ENCODE results near the gene CHRNB1. TPM values are rescaled to one million over a fixed set of nuclear protein-coding genes. Genes with fewer than 3 reads are reported as not detected.

CHRNB1 gene
- total RNA-seq, 1 donor from 2014 or later: 16.4 TPM

DNA sequence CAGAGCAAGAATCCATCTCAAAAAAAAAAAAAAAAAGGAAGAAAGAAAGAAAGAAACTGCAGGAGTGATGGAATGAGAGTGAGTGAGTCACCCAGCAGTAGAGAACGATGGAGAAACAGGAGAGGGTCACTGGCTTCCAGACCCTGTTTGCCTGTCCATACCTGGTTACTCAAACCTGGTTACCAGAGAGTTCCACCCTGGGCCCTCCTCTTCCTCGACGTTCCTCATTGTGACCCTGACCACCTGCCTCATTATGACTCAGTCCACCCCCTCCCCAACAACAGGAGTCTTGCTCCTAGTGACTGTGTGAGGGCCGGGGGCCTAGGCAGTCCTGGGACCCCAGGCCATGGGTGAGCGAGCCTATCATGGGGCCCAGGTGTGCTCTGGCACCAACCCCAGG is 16.3 kb upstream of the CHRNB1 start, which contains the start of gene SPEM3:
Gene SPEM3, plus strand, starts transcription at position 301 of the 400 bp plus-strand sequence. Its CDS starts 46 bp downstream, at position 347.
- Mint-ChIP-seq H3K27me3 (no peaks in the 10 kb centered on the region), H3K9me3 (no peaks in the 10 kb centered on the region), H3K4me1 (ENCODE audit: unreplicated experiment) (no peaks in the 10 kb centered on the region), H3K36me3 (no peaks in the 10 kb centered on the region), H3K4me3 (no peak within 1 kb of the TSS), H3K27ac (no peak within 1 kb of the TSS)
- no peak for DNase-seq (ENCODE audit: extremely low spot score, unreplicated experiment)
- TF ChIP-seq, protein P1, sequence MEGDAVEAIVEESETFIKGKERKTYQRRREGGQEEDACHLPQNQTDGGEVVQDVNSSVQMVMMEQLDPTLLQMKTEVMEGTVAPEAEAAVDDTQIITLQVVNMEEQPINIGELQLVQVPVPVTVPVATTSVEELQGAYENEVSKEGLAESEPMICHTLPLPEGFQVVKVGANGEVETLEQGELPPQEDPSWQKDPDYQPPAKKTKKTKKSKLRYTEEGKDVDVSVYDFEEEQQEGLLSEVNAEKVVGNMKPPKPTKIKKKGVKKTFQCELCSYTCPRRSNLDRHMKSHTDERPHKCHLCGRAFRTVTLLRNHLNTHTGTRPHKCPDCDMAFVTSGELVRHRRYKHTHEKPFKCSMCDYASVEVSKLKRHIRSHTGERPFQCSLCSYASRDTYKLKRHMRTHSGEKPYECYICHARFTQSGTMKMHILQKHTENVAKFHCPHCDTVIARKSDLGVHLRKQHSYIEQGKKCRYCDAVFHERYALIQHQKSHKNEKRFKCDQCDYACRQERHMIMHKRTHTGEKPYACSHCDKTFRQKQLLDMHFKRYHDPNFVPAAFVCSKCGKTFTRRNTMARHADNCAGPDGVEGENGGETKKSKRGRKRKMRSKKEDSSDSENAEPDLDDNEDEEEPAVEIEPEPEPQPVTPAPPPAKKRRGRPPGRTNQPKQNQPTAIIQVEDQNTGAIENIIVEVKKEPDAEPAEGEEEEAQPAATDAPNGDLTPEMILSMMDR (conservative IDR thresholded peaks at IDR 0.05): no peak

DNA sequence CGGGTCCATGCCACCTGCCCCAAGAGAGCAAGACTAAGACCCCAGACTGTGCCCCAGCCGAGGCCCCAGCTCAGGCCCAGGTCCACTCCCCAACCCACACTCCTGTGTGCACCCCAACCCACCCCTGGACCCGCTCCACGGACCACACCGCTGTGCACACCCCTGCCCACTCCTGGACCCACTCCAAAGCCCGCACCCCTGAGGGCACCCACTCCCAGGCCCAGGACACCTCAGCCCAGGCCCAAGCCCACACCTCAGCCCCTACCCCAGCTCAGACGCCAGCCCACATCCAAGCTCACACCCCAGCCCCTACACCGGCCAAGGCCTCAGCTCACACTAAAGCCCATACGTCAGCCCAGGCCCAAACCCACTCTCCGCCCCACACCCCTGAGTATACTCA is 15.1 kb upstream of the CHRNB1 start:
- no peaks in the 10 kb centered on the region for H3K4me1 Mint-ChIP-seq (ENCODE audit: unreplicated experiment)
- H3K9me3 Mint-ChIP-seq: no peaks in the 10 kb centered on the region
- no peak for DNase-seq (ENCODE audit: extremely low spot score, unreplicated experiment)
- H3K27me3 Mint-ChIP-seq: no peaks in the 10 kb centered on the region
- no peak overlapping the region for H3K4me3 Mint-ChIP-seq
- TF ChIP-seq, protein P1 (conservative IDR thresholded peaks at IDR 0.05): no peak
- H3K36me3 Mint-ChIP-seq: no peaks in the 10 kb centered on the region
- H3K27ac Mint-ChIP-seq: no peak overlapping the region

DNA sequence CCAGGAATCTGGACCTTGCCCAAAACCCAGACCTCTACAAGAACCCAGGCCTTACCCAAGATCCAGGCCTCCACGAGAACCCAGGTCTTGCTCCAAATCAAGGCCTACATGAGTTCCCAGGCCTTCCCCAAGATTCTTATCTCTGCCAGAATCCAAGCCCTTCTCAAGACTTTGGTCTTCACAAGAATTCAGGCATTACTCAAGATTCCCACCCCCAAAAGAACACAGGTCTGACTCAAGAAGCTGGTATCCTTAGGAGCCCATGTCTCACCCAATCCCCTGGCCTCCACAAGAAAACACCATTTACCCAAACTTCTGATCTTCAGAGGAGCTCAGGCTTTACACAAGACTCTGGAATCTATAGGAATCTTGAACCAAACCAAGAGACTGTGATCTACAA is 13.6 kb upstream of the CHRNB1 start:
- H3K27ac Mint-ChIP-seq: no peak overlapping the region
- H3K9me3 Mint-ChIP-seq: no peaks in the 10 kb centered on the region
- no peak overlapping the region for H3K4me3 Mint-ChIP-seq
- H3K27me3 Mint-ChIP-seq: peaks cover 11% of the 10 kb centered on the region
- no peaks in the 10 kb centered on the region for H3K36me3 Mint-ChIP-seq
- H3K4me1 Mint-ChIP-seq (ENCODE audit: unreplicated experiment): peaks cover 8% of the 10 kb centered on the region
- no peak for DNase-seq (ENCODE audit: extremely low spot score, unreplicated experiment)
- TF ChIP-seq, protein P1 (conservative IDR thresholded peaks at IDR 0.05): no peak

GRCh38 chr17:7432296-7432695 is 12.6 kb upstream of the CHRNB1 start:
- no peak overlapping the region for H3K4me3 Mint-ChIP-seq
- peaks cover 18% of the 10 kb centered on the region for H3K27me3 Mint-ChIP-seq
- TF ChIP-seq, protein P1 (conservative IDR thresholded peaks at IDR 0.05): no peak
- H3K27ac Mint-ChIP-seq: no peak overlapping the region
- peaks cover 8% of the 10 kb centered on the region for H3K4me1 Mint-ChIP-seq (ENCODE audit: unreplicated experiment)
- no peak for DNase-seq (ENCODE audit: extremely low spot score, unreplicated experiment)
- H3K9me3 Mint-ChIP-seq: no peaks in the 10 kb centered on the region
- H3K36me3 Mint-ChIP-seq: no peaks in the 10 kb centered on the region

GRCh38 chr17:7435676-7436555 is 8.9 kb upstream of the CHRNB1 start:
- DNase-seq (ENCODE audit: extremely low spot score, unreplicated experiment): no peak
- Mint-ChIP-seq H3K9me3 (no peaks in the 10 kb centered on the region), H3K4me1 (ENCODE audit: unreplicated experiment) (peaks cover 20% of the 10 kb centered on the region), H3K4me3 (peak overlapping the region; percentile 93), H3K36me3 (peaks cover 4% of the 10 kb centered on the region), H3K27ac (peak overlapping the region; percentile 99), H3K27me3 (peaks cover 40% of the 10 kb centered on the region)
- TF ChIP-seq, protein P1 (conservative IDR thresholded peaks at IDR 0.05): peak; percentile 20
